CD4-positive, alpha-beta T cell treated with Interleukin-2 at 100 ng/mL for 4 hours (primary cell): ENCODE data around the gene TRPC4AP.

Source experiments
- DNase-seq: peaks from one replicate; pipeline ENCODE4 v3.0.0-alpha.2; 2020; ENCODE audit warnings: low spot score

The TRPC4AP gene

GRCh38 chr20:35014537-35014936 lies 78.1 kb downstream of the TRPC4AP start:
- DNase-seq, result no peak

GRCh38 chr20:35013421-35014411 lies 78.9 kb downstream of the TRPC4AP start:
- DNase-seq, result no peak

- DNase-seq, result no peak
These were observed 80.2 kb downstream of the TRPC4AP start for GRCh38 chr20:35012227-35013069.

GRCh38 chr20:35011589-35012226 lies 80.9 kb downstream of the TRPC4AP start:
- no peak for DNase-seq

- no peak for DNase-seq
These were observed 82.0 kb downstream of the TRPC4AP start for GRCh38 chr20:35010405-35011192.

GRCh38 chr20:35009665-35010328 lies 82.8 kb downstream of the TRPC4AP start:
- no peak for DNase-seq

- DNase-seq, result no peak
These were observed 83.9 kb downstream of the TRPC4AP start for GRCh38 chr20:35008411-35009342.

- no peak for DNase-seq
These were observed 84.7 kb downstream of the TRPC4AP start for GRCh38 chr20:35007891-35008290.

- no peak for DNase-seq
These were observed 85.2 kb downstream of the TRPC4AP start for GRCh38 chr20:35007413-35007812.

GRCh38 chr20:35006531-35006971 lies 86.1 kb downstream of the TRPC4AP start:
- no peak for DNase-seq

- DNase-seq, result no peak
These were observed 86.6 kb downstream of the TRPC4AP start for GRCh38 chr20:35006009-35006408.

GRCh38 chr20:35005463-35005961 lies 87.1 kb downstream of the TRPC4AP start:
- no peak for DNase-seq

- no peak for DNase-seq
These were observed 87.7 kb downstream of the TRPC4AP start for GRCh38 chr20:35004749-35005462.

- DNase-seq, result no peak
These were observed 88.4 kb downstream of the TRPC4AP start for GRCh38 chr20:35004051-35004725.

- no peak for DNase-seq
These were observed 89.2 kb downstream of the TRPC4AP start for GRCh38 chr20:35003211-35004031.

GRCh38 chr20:35002426-35003210 lies 90.0 kb downstream of the TRPC4AP start:
- DNase-seq, result no peak
